Nephron progenitor cell (in vitro differentiated cells): ENCODE data around the gene GPR141.
A peak's percentile ranks its signal among the peaks of the same experiment; 100 is the strongest.

ENCODE experiments used
- DNase-seq: peaks from one replicate; pipeline ENCODE4 v3.0.0; 2021
- H3K27ac Mint-ChIP-seq: 2 replicates; pipeline ENCODE4 v1.8.0; 2021; ENCODE audit warnings: mild to moderate bottlenecking, moderate library complexity, mixed read lengths
- H3K27me3 Mint-ChIP-seq: 2 replicates; pipeline ENCODE4 v1.8.0; 2021; ENCODE audit warnings: mild to moderate bottlenecking, low read depth, mixed read lengths; ENCODE audit not compliant: poor library complexity
- H3K36me3 Mint-ChIP-seq: 2 replicates; pipeline ENCODE4 v1.8.0; 2021; ENCODE audit warnings: low read depth, mixed read lengths
- H3K4me1 Mint-ChIP-seq: 2 replicates; pipeline ENCODE4 v1.8.0; 2021; ENCODE audit warnings: mixed read lengths
- H3K4me3 Mint-ChIP-seq: 2 replicates; pipeline ENCODE4 v1.8.0; 2021; ENCODE audit warnings: mild to moderate bottlenecking, moderate library complexity, mixed read lengths
- H3K9me3 Mint-ChIP-seq: 2 replicates; pipeline ENCODE4 v1.8.0; 2021; ENCODE audit warnings: mild to moderate bottlenecking, moderate library complexity, mixed read lengths
- TF ChIP-seq, protein P1 (sequence below): fragments of 200-600 bp; sonication (generic); IDR thresholded peaks from 2 replicates; pipeline ENCODE4 v1.5.0; 2021; ENCODE audit warnings: antibody characterized with exemption

GPR141 gene

GRCh38 chr7:37768611-37769010, 85.0 kb downstream of the GPR141 start:
- no peaks in the 10 kb centered on the region for H3K27me3 Mint-ChIP-seq
- H3K4me3 Mint-ChIP-seq: no peak overlapping the region

DNA sequence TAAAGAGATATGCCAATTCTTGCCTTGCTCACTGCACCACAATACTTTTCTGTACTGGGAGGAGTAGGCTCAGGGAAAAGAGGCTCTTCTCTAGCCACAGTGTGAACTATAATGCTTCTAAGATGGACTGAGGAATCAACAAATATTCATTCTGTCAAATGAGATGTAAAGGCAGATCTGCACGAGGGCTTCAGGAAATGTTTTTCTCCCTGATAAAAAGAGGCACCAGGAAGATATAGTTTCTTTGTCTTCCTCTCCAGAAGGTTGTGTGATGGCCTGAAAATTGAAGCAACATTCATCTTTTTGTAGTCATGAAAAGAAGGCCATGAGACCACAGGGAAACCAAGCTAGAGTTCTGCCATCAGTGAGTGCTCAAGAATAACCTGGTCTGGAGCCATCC, 85.7 kb downstream of the GPR141 start:
- DNase-seq: no peak

More at GRCh38 chr7:37768611-37769010, 85.0 kb downstream of the GPR141 start:
- Mint-ChIP-seq H3K36me3 (no peaks in the 10 kb centered on the region), H3K9me3 (peaks cover 14% of the 10 kb centered on the region), H3K27ac (no peak overlapping the region), H3K4me1 (no peaks in the 10 kb centered on the region)
- TF ChIP-seq, protein P1, sequence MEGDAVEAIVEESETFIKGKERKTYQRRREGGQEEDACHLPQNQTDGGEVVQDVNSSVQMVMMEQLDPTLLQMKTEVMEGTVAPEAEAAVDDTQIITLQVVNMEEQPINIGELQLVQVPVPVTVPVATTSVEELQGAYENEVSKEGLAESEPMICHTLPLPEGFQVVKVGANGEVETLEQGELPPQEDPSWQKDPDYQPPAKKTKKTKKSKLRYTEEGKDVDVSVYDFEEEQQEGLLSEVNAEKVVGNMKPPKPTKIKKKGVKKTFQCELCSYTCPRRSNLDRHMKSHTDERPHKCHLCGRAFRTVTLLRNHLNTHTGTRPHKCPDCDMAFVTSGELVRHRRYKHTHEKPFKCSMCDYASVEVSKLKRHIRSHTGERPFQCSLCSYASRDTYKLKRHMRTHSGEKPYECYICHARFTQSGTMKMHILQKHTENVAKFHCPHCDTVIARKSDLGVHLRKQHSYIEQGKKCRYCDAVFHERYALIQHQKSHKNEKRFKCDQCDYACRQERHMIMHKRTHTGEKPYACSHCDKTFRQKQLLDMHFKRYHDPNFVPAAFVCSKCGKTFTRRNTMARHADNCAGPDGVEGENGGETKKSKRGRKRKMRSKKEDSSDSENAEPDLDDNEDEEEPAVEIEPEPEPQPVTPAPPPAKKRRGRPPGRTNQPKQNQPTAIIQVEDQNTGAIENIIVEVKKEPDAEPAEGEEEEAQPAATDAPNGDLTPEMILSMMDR: no peak
- DNase-seq: no peak

GRCh38 chr7:37769726-37770125, 86.2 kb downstream of the GPR141 start:
- H3K4me1 Mint-ChIP-seq: no peaks in the 10 kb centered on the region
- no peaks in the 10 kb centered on the region for H3K27me3 Mint-ChIP-seq
- peaks cover 15% of the 10 kb centered on the region for H3K9me3 Mint-ChIP-seq
- no peak overlapping the region for H3K27ac Mint-ChIP-seq
- TF ChIP-seq, protein P1: no peak
- no peak for DNase-seq
- no peak overlapping the region for H3K4me3 Mint-ChIP-seq
- no peaks in the 10 kb centered on the region for H3K36me3 Mint-ChIP-seq

More for the DNA sequence above, 85.7 kb downstream of the GPR141 start:
- no peaks in the 10 kb centered on the region for H3K36me3 Mint-ChIP-seq
- no peaks in the 10 kb centered on the region for H3K4me1 Mint-ChIP-seq
- no peak overlapping the region for H3K27ac Mint-ChIP-seq
- H3K9me3 Mint-ChIP-seq: peaks cover 14% of the 10 kb centered on the region
- TF ChIP-seq, protein P1: no peak
- no peak overlapping the region for H3K4me3 Mint-ChIP-seq
- H3K27me3 Mint-ChIP-seq: no peaks in the 10 kb centered on the region

DNA sequence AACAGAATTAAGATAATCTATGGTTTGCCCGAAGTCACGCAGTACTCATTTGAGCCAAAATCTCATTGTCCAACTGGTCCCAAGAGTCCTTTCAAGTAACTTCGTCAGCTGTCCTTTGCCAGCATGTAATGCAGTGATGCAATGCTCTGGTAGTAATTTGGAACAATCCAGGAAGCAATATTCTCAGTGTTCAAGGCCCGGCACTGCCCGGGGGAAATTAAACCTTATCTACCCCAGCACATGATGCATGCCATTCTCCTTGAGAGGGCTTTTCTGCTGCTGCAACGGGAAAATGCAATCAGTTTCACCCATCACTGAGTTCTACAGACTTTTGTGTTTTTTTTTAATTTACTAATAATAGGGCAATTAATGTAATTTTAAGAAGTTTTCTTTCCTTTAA, 87.3 kb downstream of the GPR141 start:
- Mint-ChIP-seq H3K36me3 (no peaks in the 10 kb centered on the region), H3K4me1 (no peaks in the 10 kb centered on the region), H3K27ac (no peak overlapping the region), H3K9me3 (peaks cover 25% of the 10 kb centered on the region), H3K4me3 (no peak overlapping the region), H3K27me3 (no peaks in the 10 kb centered on the region)
- no peak for DNase-seq
- TF ChIP-seq, protein P1: no peak

GRCh38 chr7:37771342-37771741, 87.8 kb downstream of the GPR141 start:
- TF ChIP-seq, protein P1: no peak
- Mint-ChIP-seq H3K4me1 (no peaks in the 10 kb centered on the region), H3K27me3 (no peaks in the 10 kb centered on the region), H3K4me3 (no peak overlapping the region), H3K9me3 (peaks cover 26% of the 10 kb centered on the region), H3K27ac (no peak overlapping the region), H3K36me3 (no peaks in the 10 kb centered on the region)
- DNase-seq: no peak

DNA sequence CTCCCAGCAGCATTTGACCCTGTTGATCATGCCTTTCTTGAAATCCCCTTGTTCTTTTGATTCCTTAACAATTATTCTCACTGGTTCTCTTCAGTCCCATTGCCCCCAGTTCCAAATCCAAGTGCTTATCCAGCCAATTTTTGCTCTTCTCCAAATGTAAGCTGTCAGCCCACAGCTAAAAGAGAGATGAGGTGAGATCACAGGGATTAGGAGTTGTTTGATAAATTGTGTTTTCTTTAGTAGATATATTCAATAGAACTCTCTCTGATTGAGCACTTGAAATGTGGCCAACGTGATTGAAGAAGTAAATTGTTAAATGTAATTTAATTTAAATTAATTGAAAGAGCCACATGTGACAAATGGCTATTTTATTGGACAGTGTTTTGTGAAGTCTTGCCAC, 88.2 kb downstream of the GPR141 start:
- H3K4me3 Mint-ChIP-seq: no peak overlapping the region
- peaks cover 31% of the 10 kb centered on the region for H3K9me3 Mint-ChIP-seq
- H3K4me1 Mint-ChIP-seq: no peaks in the 10 kb centered on the region
- H3K27me3 Mint-ChIP-seq: no peaks in the 10 kb centered on the region
- no peaks in the 10 kb centered on the region for H3K36me3 Mint-ChIP-seq
- TF ChIP-seq, protein P1: no peak
- DNase-seq: no peak
- peak overlapping the region; percentile 5 for H3K27ac Mint-ChIP-seq
